CD4-positive, alpha-beta T cell treated with Interleukin-10 for 1 hour (primary cell): ENCODE results near the gene PTPRD.

Source experiments
- DNase-seq: peaks from one replicate; pipeline ENCODE4 v3.0.0-alpha.2; 2020

Gene PTPRD

DNA sequence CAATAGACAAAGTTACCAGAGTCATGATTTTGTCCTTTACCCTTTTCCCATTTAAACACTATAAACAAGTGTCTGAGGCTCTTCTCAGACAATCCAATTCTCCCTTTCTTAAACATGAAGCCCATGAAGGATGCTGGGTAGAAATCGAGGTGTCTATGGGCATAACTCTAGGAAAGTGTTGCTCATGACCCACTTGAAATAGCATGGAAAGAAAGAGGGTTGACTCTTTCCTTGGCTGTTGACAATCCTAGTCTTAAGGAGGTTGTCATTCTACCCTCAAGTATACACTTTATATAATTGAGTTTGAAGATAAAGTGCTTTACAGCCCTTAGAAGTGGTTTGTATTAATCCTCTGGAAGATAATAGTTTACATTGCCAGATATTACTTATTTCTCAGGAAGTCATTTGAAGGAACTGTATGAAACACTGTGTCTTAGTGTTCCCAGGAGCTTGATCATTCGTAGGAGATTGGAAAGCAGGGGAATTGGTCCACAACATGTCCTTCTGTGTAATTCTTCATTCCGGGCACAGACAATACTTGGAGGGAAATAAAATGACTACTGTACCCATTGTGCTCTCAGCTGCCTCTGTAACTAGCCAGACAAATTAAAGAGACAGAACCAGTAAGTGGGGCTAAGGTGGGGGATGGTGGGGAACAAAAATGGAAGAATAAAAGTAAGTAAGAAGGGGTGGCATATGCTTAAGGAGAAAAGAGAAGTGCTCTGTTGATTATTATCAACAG is 1734.9 kb downstream of the PTPRD start:
- no peak for DNase-seq

GRCh38 chr9:8876303-8876702 is 1736.5 kb downstream of the PTPRD start:
- DNase-seq, result no peak

DNA sequence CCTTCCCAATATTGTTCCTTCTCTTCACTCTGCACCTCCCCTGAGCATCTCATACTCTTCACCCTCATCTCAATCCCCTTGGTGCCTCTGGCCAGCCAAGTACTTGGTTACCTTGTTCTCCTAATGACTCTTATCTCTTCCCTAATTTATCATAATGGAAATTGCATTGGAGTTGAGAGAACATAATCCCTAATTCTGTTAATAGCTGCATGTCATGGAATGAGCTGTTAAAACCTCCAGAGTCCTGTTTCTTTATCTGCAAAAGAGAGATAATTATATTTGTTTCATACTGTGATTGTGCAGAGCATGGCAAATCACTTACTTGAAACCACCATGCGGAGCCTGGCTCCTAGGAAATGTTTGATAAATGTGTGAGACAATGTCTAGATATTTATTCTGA is 1738.3 kb downstream of the PTPRD start:
- DNase-seq, result no peak

DNA sequence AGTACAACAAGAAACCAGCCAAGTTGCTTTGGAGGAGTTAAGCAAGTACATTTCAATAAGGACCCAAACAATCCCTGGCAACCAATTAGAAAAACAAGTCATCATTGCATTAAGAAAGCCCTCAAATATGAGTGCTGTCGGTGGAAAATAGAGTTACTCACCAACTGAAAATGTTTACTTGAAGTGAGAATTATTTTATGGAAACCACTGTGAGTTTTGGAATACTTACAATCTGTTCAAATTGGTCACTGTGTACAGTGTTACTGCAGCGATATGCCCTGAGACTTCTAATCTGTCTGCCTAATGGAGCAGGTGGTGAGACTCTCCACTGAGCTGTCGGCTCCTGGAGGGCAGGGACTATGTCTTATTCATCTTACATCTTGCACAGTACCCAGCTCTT is 1740.0 kb downstream of the PTPRD start:
- no peak for DNase-seq

- DNase-seq, result no peak
These were observed 1740.9 kb downstream of the PTPRD start for GRCh38 chr9:8871796-8872445.

- DNase-seq, result no peak
These were observed 1741.4 kb downstream of the PTPRD start for GRCh38 chr9:8871396-8871795.

DNA sequence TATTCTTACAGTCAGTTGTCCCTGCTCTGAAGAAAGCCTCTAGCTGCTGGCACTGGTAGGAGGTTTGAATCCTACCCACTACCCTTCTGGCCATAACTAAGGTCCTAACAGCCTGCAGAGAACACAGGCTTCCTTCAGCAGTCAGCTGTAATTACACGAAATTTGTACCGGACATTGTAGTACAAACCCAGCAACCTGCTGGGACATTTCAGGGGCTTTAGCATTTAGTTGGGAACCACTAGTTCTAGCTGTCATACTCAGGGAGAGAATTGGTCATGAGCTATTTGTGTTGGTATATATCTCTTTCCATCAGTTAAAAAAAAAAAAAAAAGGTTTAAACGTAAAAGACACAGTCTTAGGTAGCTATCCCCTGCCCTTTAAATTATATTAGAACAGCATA is 1743.0 kb downstream of the PTPRD start:
- DNase-seq, result no peak

DNA sequence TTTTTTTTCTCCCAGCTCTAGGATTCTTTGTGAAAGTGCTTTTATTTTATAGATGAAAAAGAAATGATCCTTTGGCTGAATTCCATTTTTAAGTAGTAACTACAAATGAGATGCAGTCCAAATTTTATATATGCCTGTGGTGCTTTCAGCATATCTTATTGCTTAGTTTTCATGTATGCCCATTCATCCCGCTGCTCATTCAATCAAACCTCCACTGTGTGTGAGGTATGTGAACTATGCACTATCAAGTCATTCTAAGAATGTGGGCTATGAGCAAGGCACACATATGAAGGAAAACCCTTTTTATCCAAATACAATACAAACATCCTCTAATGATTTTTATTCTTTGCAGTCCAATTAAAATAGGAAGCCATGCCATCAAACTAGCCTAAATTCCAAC is 1744.2 kb downstream of the PTPRD start:
- no peak for DNase-seq

DNA sequence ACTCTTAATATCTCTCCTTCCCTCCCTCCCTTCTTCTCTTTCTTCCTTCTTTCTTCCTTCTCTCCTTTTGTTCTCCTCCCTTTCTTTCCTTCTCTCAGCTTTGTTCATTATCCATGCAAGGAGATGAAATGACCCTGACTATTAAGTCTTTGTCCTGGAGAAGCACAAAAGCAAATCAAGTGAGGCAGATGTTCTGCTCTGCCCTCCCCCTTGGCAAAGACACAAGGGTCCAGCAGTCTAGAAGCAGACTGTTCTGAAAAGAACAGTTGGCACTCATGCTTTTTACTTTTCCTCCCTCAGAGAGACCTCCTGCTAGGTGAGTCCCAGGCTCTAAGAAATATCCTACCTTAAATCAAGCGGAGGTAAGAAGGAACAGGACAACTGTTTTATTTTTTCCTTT is 1745.7 kb downstream of the PTPRD start:
- no peak for DNase-seq

DNA sequence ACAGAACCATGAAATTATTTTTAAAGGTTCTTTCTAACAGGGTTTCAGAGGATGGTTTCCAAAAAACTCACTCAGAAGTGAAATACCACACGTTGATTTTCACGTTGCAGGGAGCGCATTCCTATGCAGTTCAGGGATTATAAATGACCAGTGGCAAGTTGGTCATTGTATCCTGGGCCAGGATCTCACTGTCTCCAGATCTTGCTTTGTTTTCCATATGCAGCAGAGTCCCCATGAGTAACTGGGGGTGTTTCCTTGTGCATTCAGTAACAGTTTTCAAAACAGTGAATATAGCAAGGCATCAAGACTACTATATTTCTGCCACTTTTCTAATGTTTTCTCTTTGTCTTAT is 1748.3 kb downstream of the PTPRD start:
- DNase-seq, result no peak

GRCh38 chr9:8863886-8864544 is 1748.8 kb downstream of the PTPRD start:
- no peak for DNase-seq

DNA sequence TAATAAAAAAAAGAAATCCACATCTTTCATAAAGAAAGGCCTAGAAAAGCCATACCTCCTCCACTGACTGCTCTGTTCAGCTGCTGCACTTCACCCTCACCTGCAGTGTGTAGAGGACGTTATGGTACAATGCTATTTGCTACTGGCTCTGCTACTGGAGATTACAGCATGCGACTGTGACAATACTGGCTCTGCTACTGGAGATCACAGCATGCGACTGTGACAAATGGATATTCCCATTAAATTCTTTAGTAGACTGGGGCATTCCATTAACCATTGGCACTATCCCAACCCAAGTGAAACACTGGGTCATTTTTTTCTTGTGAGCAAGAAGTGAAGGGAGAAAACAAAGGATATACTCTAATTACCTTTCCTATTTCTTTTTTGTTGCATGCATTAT is 1749.7 kb downstream of the PTPRD start:
- no peak for DNase-seq

DNA sequence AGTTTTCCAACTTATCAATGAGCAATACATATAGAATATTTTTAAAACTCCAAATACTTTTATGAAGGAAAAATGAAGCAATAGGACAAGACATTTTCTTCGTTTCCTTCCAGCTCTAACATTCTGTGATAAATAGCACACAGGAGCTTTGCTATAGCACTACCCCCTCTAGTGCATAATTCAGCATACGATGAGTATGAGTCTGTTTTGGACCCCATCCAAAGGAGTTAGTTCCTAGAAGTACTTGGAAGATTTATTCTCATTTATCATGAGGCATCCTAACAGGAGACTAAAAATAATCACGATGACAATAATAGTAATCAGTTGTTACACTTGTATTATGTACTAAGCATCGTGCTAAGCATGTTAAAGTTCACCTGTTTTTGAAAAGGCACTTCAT is 1751.9 kb downstream of the PTPRD start:
- DNase-seq, result no peak

- no peak for DNase-seq
These were observed 1752.7 kb downstream of the PTPRD start for GRCh38 chr9:8860086-8860485.

- DNase-seq, result no peak
These were observed 1753.4 kb downstream of the PTPRD start for GRCh38 chr9:8859416-8859815.

DNA sequence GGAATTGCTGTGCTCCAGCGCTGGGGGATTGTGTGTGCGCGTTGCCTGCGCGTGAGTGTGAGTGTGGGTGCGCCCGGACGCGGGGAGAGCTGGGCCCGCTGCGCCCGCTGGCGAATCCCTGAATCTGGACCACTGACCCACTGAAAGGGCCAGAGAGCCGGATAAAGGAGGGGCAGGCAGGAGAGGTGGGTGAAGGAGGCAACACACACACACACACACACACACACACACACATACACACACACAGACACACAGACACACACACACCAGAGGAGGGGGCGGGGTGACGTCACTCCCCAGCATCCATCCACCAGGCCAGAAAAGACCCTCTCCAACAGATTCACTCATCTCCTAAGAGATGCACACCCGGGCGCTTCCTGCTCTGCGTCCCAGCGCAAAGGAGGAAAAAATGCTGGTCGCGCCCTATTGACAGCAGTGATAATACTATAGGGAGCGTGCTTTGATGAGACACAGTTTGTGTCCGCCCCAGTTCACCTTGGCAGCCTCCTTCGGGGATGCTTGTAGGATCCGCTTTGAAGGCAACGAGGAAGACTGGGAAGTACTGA is 1754.1 kb downstream of the PTPRD start:
- DNase-seq, result no peak

DNA sequence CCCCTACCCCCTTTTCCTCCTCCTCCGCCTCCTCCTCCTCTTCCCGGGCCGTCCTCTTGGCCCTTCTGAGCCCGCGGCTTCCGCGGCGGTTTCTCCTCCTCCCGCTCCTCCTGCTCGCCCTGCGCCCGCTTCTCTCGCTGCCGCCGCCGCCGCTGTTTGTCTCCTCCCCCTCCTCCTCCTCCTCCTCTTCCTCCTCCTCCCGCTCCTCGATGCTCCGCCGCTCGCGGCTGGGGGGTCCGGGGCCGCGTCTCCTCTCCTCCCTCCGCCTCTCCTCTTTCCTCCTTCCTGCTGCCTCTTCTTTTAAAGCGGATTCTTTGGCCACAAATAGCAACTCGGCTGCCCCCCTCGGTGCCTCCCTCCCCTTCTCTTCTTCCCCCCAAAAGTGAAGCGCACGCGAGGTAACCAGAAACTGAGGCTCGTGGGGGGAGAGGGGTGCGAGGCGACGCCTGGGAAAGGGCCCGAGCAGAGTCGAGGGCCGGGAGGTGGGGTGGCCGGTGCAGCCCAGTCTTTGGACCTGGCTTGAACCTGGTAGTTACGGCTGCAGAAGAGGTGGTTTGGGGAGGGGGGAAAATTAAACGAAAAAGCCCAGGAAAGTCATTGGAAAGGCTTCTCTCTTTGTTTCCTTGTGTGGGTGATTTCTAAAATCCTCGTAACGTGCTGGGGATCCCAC is 1754.7 kb downstream of the PTPRD start:
- DNase-seq, result no peak

- no peak for DNase-seq
These were observed 1755.5 kb downstream of the PTPRD start for GRCh38 chr9:8857068-8857925.

GRCh38 chr9:8856396-8857067 is 1756.3 kb downstream of the PTPRD start:
- no peak for DNase-seq

DNA sequence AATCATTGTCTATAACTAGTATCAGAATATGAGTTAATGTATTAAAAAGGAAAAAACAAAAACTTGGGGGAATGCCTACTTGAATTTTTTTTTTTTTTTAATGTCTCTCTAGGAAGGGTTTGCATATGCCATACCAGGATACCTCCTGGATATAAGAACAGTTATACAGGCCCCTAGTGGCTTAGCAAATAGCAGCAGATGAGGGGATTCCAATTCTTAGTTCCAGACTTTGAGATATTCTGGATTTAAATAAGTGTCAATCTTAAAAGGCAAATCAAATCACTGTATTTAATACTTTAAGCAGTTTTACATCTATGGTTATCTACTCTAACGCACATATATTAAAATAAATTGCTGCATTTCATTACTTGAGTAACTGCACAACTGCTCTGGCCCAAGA is 1757.8 kb downstream of the PTPRD start:
- no peak for DNase-seq

DNA sequence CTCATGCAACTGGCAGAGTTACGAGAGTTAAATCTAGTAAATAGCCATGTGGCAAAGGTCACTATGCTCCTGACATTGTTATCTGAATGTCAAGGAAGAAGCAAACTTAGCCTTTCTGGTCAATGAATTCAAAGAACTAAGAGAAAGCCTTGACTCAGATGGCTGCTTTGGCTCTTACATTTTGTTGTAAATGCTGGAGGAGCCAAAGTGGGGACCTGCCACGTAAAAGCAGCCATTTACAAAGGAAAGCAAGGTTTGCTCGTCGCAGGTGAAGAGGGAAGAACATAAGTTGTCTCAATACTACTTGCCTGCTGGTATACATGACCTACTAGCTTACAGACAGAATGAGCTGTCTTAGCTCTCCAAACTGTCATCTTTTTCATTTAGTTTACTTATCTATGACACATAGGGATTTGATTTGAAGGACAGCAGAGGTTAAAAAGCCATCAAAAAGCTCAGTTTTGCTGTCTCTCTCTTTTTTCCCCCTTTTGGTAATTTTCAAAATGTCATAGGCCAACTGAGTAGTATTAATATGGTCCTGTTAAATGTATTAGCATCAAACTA is 1760.4 kb downstream of the PTPRD start:
- DNase-seq, result no peak

DNA sequence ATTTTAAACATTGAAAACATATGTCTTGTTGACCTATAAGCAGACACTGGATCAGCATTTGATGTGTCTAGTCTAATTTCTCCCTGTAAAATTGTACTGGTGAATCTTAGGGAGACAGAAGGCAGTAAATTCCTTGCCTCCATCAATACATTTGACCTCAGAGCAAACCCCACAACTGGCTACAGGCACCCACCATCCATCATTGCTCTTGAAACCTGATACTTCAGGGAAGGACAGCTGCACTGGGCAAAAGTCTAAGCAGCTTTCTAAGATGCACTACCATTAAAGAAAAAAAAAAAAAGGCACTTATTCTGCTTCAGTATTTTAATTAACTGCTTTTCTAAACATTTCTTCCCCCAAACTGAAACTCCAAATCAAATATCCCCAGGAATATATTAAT is 1761.9 kb downstream of the PTPRD start:
- no peak for DNase-seq
